Kidney (tissue), 14 donors: Measurements from ENCODE around the gene CDKL4. TPM values are rescaled to one million over a fixed set of nuclear protein-coding genes. Genes with fewer than 3 reads are reported as not detected.
"Not testable (repeated sequence)": the region's sequence is repeated elsewhere in the genome, so short reads cannot be mapped to it uniquely, and the experiment has no call there.

Experiments
- DNase-seq, 5 donors: peaks; one replicate each; pipeline ENCODE4 v3.0.0-alpha.2; 2013 to 2020
- FAIRE-seq: peaks from 2 replicates; lab custom pipeline; 2012; peaks lifted over from hg19 to GRCh38; lab: Jason Lieb, UNC
- H3K27ac ChIP-seq, 2 donors: one replicate each; pipeline ENCODE4 v1.7.0; 2013; ENCODE audit warnings: low read depth in 2 of 2, low read length in 2 of 2, inconsistent platforms in 1 of 2
- H3K27me3 ChIP-seq: one replicate; pipeline ENCODE4 v1.7.1; 2013; ENCODE audit warnings: low read length, inconsistent platforms; ENCODE audit not compliant: control insufficient read depth, insufficient read depth
- H3K36me3 ChIP-seq, 3 donors: one replicate each; pipeline versions ENCODE4 v1.7.0 to v1.7.1; 2013; ENCODE audit warnings: low read length in 3 of 3, control low read depth in 1 of 3, inconsistent platforms in 1 of 3; ENCODE audit not compliant: insufficient read depth in 3 of 3, control insufficient read depth in 2 of 3
- H3K4me1 ChIP-seq, 3 donors: one replicate each; pipeline versions ENCODE4 v1.7.0 to v1.7.1; 2013; ENCODE audit warnings: low read length in 3 of 3, inconsistent platforms in 1 of 3, low read depth in 1 of 3; ENCODE audit not compliant: control insufficient read depth in 2 of 3, insufficient read depth in 2 of 3
- H3K4me3 ChIP-seq, 3 donors: one replicate each; pipeline versions ENCODE4 v1.7.0 to v1.8.1; 2013; ENCODE audit warnings: low read length in 3 of 3, control low read depth in 1 of 3, inconsistent platforms in 1 of 3
- H3K9ac ChIP-seq, 3 donors: one replicate each; pipeline versions ENCODE4 v1.7.0 to v1.7.1; 2013; ENCODE audit warnings: low read length in 3 of 3, control low read depth in 1 of 3, inconsistent platforms in 1 of 3
- H3K9me3 ChIP-seq, 3 donors: one replicate each; pipeline versions ENCODE4 v1.7.0 to v1.7.1; 2013; ENCODE audit warnings: low read length in 3 of 3, control low read depth in 1 of 3, inconsistent platforms in 1 of 3; ENCODE audit not compliant: control insufficient read depth in 2 of 3, insufficient read depth in 1 of 3
- CTCF ChIP-seq: IDR thresholded peaks from 3 replicates; pipeline ENCODE4 v1.5.1; 2012; ENCODE audit warnings: mild to moderate bottlenecking, moderate library complexity, borderline replicate concordance; ENCODE audit not compliant: insufficient read depth; ENCODE audit errors: extremely low read depth
- intact Hi-C: fragments of 100-400 bp; cut with DNase I; formaldehyde crosslinking; loops from one replicate; pipeline ENCODE4 v1.11.1; 2022
- polyA plus RNA-seq: library from polyadenylated mRNA; stranded (reverse); fragments of 350-450 nt; fragmentation: Illumina TruSeq; extraction: RNeasy Lipid Tissue Mini Kit (QIAGEN cat#74804); gene quantifications from one replicate; pipeline ENCODE4 v1.2.3, GENCODE V29; 2014; ENCODE audit warnings: low read depth, low replicate concordance; ENCODE audit not compliant: insufficient read depth
- total RNA-seq: library from RNA; stranded (reverse); fragmentation: NEBNext Ultra II Directional; extraction: Animal tissue kit (Norgen Biotek cat#: 25700); gene quantifications from one replicate; pipeline ENCODE4 v1.2.1, GENCODE V29; 2021
- donor health status: control.
- donor health status: control.
- donor health status: control.
- donor health status: control.
- donor health status: control.
- donor health status: DM: yes; HTN: yes; CAD: no.
- donor health status: Normal renal cell carcinoma (clear cell type).

CDKL4 gene
- total and polyA plus RNA-seq, 2 donors from 2014 or later = 1.2 TPM; not detected in 1

DNA sequence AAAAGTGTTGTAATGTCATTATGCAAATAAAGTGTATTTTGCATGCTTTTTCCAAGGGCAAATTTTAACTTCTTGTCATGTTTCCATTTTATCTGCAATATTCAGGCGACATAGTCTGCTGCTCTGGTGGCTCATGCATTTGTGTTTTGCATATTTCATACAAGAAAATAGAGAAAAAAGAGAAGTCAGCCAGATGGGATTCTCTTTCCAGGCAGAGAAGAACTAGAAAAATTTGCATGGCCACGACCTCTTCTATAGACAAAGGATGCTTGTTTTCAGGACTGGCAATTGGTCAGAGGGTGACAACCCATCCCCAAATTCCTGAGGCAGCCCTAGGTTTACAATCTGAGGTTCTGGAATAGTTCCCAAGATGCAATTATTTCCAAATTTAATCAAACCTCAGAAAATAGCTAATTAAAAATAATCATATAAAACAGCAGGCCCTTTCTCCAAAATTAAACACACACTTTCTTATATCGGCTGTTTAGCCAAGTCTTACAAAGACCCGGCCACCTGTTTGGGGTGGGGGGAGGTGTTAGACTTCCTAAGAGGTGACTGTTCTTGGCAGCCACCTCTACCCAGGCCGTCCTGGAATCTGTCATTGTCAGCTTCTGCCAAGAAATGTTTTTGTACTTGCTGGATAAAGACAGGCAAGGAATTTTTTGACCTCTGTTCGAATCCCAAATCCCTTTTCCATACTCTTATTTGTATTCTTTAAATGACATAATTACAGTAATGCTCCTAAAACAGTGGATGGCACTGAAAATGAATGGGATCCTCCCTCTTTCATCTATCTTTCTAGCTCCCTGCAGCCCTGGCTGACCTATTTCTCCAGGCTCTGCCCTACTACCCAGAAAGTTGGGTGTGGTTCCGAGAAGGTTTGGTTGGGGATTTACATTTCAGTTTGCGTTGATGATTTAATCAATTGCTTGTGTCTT lies 102.2 kb downstream of the CDKL4 start:
- Histone ChIP-seq H3K27ac (no peak overlapping the region), H3K27me3 (no peaks in the 10 kb centered on the region), H3K4me3 (no peak overlapping the region), H3K4me1 (no peaks in the 10 kb centered on the region), H3K36me3 (no peaks in the 10 kb centered on the region), H3K9ac (no peak overlapping the region), H3K9me3 (no peaks in the 10 kb centered on the region)
- DNase-seq = no peak
- FAIRE-seq = no peak
- TF ChIP-seq CTCF = no peak
- intact Hi-C loops = no loop called here

GRCh38 chr2:39140948-39141333 lies 102.8 kb downstream of the CDKL4 start:
- H3K4me3 ChIP-seq, FAIRE-seq, DNase-seq, H3K4me1 ChIP-seq, H3K36me3 ChIP-seq, H3K9ac ChIP-seq, H3K27ac ChIP-seq, H3K9me3 ChIP-seq, intact Hi-C loops, H3K27me3 ChIP-seq: not testable (repeated sequence)

DNA sequence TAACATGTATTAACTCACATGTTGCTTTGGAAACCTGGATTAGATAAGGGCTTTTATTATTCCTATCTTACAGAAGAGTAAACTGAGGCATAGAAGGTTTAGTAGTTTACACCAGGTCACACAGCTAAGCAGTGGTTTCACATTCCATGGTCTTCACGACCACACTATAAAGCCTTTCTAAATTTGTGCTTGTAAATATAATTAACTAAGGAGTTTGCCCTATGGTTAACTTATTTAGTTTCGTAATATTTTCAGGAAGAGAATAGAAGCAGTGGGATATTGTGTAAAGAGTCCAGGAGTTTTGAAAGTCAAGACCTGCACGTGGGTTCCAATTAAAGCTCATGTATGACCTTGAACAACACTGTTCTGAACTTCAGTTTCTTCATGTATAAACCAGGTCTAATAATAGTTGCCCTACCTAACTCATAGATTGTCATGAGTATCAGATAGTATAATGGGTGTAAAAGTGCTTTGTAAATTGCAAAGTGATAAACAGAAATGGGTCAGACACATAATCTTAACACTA lies 103.4 kb downstream of the CDKL4 start:
- Histone ChIP-seq H3K27ac (no peak overlapping the region), H3K9ac (no peak overlapping the region), H3K9me3 (no peaks in the 10 kb centered on the region), H3K4me1 (no peaks in the 10 kb centered on the region), H3K4me3 (no peak overlapping the region), H3K27me3 (no peaks in the 10 kb centered on the region), H3K36me3 (no peaks in the 10 kb centered on the region)
- DNase-seq (no peak), FAIRE-seq (no peak)
- no peak for TF ChIP-seq CTCF
- intact Hi-C loops = no loop called here

GRCh38 chr2:39139511-39140237 lies 104.1 kb downstream of the CDKL4 start:
- no peak for TF ChIP-seq CTCF
- intact Hi-C loops = no loop called here
- FAIRE-seq = no peak
- H3K9ac ChIP-seq = no peak overlapping the region
- H3K9me3 ChIP-seq = no peaks in the 10 kb centered on the region
- H3K4me1 ChIP-seq = no peaks in the 10 kb centered on the region
- no peak overlapping the region for H3K27ac ChIP-seq
- no peaks in the 10 kb centered on the region for H3K36me3 ChIP-seq
- DNase-seq = no peak
- no peak overlapping the region for H3K4me3 ChIP-seq
- H3K27me3 ChIP-seq = no peaks in the 10 kb centered on the region
